Spleen (tissue), 7 donors: Measurements from ENCODE around the gene EGFR.

ENCODE experiments used
- POLR2A ChIP-seq, 3 donors: fragments of 450-650 bp; IDR thresholded peaks; one replicate each; pipeline ENCODE4 v1.5.1; 2017; ENCODE audit warnings: antibody characterized with exemption in 3 of 3, mild to moderate bottlenecking in 1 of 3
- TF ChIP-seq, protein P1 (sequence below), 11 experiments: fragments of 200-600 bp in 7 of 11; fragments of 450-650 bp in 4 of 11; sonication (generic) in 4 of 11; IDR thresholded peaks in 8 of 11; conservative IDR thresholded peaks in 3 of 11; 1 replicate in 7 of 11; 2 replicates in 4 of 11; pipeline versions ENCODE4 v1.4.0 to v1.8.0; 2016 to 2021; ENCODE audit warnings: antibody characterized with exemption in 11 of 11, inconsistent platforms in 4 of 11, mild to moderate bottlenecking in 1 of 11
- donor health status: DM: no; HTN: no; CAD: no; lungs with moderate emphysema.
- donor health status: DM: no; HTN: no; CAD: no.
- donor health status: DM: no; HTN: no; CAD: no.

DNA sequence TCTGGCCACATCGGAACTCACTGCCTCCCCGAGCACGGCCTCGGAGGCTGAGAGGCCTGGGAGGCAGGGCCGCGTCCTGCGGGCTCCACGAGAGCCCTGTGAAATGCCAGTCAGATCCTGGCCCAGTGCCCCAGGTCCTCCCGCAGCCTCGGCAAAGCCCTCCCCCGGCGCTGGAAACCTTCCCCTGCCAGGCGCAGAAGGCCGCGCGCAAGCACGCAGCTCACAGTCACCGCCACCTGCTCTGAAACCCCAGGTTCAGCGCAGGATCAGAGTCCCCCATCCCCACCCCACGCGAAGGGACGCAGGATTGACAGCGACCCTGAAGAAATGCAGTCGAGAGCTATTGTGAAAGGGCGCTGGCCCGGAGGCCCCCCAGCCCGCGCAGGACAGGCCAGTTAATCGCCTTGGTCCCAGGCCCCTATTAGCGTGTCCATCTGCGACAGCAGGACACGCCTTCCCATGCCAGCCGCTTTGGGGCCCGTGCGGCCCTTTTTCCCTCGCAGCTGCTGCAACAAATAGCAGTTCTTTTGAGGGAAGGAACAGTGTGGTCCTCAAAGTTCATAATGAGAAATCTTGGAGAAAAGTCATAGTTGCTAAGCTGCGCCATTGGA, 13.5 kb upstream of the EGFR start:
- no peak for TF ChIP-seq POLR2A (IDR thresholded peaks at IDR 0.05)
- TF ChIP-seq, protein P1, sequence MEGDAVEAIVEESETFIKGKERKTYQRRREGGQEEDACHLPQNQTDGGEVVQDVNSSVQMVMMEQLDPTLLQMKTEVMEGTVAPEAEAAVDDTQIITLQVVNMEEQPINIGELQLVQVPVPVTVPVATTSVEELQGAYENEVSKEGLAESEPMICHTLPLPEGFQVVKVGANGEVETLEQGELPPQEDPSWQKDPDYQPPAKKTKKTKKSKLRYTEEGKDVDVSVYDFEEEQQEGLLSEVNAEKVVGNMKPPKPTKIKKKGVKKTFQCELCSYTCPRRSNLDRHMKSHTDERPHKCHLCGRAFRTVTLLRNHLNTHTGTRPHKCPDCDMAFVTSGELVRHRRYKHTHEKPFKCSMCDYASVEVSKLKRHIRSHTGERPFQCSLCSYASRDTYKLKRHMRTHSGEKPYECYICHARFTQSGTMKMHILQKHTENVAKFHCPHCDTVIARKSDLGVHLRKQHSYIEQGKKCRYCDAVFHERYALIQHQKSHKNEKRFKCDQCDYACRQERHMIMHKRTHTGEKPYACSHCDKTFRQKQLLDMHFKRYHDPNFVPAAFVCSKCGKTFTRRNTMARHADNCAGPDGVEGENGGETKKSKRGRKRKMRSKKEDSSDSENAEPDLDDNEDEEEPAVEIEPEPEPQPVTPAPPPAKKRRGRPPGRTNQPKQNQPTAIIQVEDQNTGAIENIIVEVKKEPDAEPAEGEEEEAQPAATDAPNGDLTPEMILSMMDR (IDR thresholded peaks at IDR 0.05 in 8 of 11, conservative IDR thresholded peaks at IDR 0.05 in 3 of 11): no peak
